ENCODE results near the gene PRPH. TPM values are rescaled to one million over a fixed set of nuclear protein-coding genes. Genes with fewer than 3 reads are reported as not detected.
A peak's percentile ranks its signal among the peaks of the same experiment; 100 is the strongest.
"Not testable (repeated sequence)": the region's sequence is repeated elsewhere in the genome, so short reads cannot be mapped to it uniquely, and the experiment has no call there.

PRPH gene
- total and polyA plus RNA-seq, 11 donors = 0.11 to 0.70 (median 0.40) TPM; not detected in 5

DNA sequence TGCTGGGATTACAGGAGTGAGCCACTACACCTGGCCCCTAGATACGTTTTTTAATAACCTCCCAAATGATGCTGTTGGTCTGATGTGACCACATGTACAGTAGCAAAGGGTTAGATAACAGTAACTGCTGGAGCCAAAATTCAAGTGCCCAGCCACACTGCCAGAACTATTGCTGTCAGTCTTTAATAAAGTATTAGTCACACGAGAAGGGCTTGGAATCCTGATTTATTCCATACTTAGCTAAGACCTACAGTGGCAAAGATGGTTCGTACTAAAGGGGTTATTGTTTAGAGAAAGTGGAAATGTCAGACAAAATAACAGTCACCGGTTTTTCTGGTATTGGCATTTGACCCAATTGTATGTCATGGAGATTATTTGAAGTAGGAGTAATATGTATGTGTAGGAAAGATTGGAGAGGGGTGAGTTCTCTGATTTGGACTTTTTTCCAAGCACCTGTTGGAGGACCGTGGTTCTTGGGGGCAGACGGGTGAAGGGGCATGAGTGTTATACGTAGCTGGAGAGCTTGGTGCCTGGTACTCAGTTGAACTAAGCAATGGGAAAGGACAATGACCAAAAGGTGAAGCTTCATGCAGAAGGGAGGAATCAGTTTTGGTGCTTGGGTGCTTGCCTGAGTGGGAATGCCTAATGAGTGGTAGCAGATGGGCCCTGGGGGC is 20.4 kb upstream of the PRPH start:
- WGBS, 4 donors = 57 to 68% (median 65%) methylated on average over 7 of the region's 7 CpGs
- no peak overlapping the region for H3K4me3 ChIP-seq
- TF ChIP-seq, protein P1, sequence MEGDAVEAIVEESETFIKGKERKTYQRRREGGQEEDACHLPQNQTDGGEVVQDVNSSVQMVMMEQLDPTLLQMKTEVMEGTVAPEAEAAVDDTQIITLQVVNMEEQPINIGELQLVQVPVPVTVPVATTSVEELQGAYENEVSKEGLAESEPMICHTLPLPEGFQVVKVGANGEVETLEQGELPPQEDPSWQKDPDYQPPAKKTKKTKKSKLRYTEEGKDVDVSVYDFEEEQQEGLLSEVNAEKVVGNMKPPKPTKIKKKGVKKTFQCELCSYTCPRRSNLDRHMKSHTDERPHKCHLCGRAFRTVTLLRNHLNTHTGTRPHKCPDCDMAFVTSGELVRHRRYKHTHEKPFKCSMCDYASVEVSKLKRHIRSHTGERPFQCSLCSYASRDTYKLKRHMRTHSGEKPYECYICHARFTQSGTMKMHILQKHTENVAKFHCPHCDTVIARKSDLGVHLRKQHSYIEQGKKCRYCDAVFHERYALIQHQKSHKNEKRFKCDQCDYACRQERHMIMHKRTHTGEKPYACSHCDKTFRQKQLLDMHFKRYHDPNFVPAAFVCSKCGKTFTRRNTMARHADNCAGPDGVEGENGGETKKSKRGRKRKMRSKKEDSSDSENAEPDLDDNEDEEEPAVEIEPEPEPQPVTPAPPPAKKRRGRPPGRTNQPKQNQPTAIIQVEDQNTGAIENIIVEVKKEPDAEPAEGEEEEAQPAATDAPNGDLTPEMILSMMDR (IDR thresholded peaks at IDR 0.05) = no peak
- TF ChIP-seq POLR2A (IDR thresholded peaks at IDR 0.05) = no peak
- DNase-seq = peak in 4 of 5 donors; percentile 33 to 61 (median 50)
- peaks cover 0 to 6% (median 0%) of the 10 kb centered on the region in 12 donors for H3K4me1 ChIP-seq
- H3K36me3 ChIP-seq = peaks cover 0 to 43% (median 38%) of the 10 kb centered on the region in 9 donors
- H3K27me3 ChIP-seq = no peaks in the 10 kb centered on the region
- H3K9me3 ChIP-seq = no peaks in the 10 kb centered on the region
- intact Hi-C loops (cut with DNase I) = no loop called here
- H3K27ac ChIP-seq = no peak overlapping the region
- ATAC-seq = peak; percentile 74 to 86 (median 84)

DNA sequence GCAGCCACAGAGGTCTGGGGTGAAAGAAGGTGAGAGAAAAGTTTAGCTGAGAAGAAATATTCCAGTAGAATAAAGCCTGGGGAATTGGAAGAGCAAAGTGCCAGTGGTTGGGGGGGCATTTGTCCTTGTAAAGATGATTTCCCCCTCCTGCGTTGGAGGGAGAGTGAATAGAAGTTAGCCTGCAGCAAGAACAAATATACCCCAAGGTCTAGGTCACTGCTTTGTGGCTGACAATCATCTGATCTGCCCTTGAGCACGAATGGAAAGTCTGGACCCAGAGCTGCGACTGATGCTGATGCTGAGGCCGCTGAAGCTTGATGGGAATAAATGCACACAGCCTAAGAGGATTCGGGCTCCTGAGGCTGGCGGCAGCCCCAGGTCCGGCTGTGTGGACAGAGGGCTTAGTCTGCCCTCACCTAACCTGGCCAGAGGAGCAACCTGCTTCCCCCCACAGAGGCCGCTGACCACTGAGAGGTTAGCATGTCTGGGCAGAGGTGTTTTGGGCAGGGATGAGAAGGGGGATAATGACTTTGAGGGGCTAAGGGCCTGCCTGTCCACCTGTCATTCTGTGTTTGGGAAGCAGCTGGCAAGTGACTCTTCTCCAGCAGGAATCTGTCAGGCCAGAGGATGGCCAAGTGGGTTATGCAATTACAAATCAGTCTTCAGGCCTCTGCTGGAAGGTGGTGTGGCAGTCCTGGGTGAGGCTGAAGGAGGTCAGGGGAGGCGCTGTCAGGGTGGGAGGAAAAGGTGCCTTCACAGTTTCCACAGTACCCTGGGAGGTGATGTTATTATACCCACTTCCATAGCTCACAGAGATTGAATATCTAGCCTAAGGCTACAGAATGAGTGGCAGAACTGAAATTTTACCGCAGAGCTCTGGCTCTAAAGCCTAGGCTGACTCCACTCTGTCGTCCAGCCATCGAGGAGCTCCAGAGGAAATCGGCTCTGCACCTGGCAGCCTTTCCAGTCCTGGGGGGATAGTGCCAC is 18.4 kb upstream of the PRPH start:
- H3K27ac ChIP-seq = no peak overlapping the region
- no peak for DNase-seq
- no peaks in the 10 kb centered on the region for H3K9me3 ChIP-seq
- peaks cover 0 to 22% (median 17%) of the 10 kb centered on the region in 9 donors for H3K36me3 ChIP-seq
- no peak for ATAC-seq
- 72 to 85% (median 82%) methylated on average over 10 to 13 of the region's 13 CpGs for WGBS, 4 donors
- H3K27me3 ChIP-seq = no peaks in the 10 kb centered on the region
- H3K4me3 ChIP-seq = no peak overlapping the region
- intact Hi-C loops (cut with DNase I) = no loop called here
- peaks cover 0 to 4% (median 0%) of the 10 kb centered on the region in 12 donors for H3K4me1 ChIP-seq
- TF ChIP-seq POLR2A (IDR thresholded peaks at IDR 0.05) = no peak
- TF ChIP-seq, protein P1 (IDR thresholded peaks at IDR 0.05) = no peak

DNA sequence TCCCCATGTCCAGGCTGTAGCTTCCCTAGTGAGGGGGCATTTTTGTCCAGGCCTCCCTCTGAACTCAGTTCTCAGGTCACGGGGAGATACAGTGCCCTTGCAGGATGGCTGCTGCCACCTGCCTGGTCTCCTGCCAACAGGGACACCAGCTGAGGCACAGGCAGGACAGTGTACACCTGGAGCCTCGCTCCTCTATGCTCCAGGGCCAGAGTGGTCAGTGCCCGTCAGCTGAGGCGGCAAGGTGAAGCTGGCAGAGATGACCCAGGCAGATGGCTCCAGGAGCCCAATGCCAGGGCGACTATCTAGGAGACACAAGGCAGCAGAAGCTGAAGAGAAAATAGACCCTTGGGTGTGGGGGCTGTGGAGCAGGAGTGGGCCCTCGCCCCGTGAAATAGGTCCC is 17.5 kb upstream of the PRPH start:
- Histone ChIP-seq H3K4me1 (peaks cover 0 to 4% (median 0%) of the 10 kb centered on the region in 12 donors), H3K9me3 (no peaks in the 10 kb centered on the region), H3K4me3 (no peak overlapping the region), H3K27ac (no peak overlapping the region), H3K36me3 (peaks cover 0 to 17% (median 13%) of the 10 kb centered on the region in 9 donors), H3K27me3 (no peaks in the 10 kb centered on the region)
- intact Hi-C loops (cut with DNase I) = no loop called here
- ATAC-seq (no peak), DNase-seq (no peak)
- TF ChIP-seq POLR2A (IDR thresholded peaks at IDR 0.05) = no peak
- TF ChIP-seq, protein P1 (IDR thresholded peaks at IDR 0.05) = no peak
- 89 to 99% (median 94%) methylated on average over 7 of the region's 7 CpGs for WGBS, 4 donors

DNA sequence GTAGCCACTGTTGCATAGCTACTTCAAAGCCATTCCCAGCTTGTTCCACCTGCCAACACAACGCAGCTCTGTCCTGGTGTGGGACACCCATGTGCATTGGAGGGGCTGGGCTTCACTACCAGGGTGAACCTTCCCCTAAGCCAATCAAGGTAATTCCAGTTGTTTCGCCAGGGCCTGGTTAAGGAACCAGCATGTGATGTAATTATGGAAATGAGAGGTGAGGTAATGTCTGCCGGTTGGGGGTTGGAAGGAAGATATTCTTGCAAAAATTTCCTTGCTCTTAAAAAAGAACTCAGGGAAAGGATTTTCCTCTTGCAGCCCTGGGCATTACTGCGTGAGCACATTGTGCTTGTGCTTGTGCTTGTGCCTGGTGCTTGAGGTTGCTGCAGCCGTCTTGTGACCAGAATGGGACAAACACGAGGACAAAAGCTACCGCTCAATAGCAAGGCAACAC is 15.2 kb upstream of the PRPH start:
- DNase-seq (no peak), ATAC-seq (no peak)
- intact Hi-C loops (cut with DNase I) = loop anchor here in 1 of 10 donors (10.0 kb wide), 1 partner anchor 235 kb away; no protein-coding TSS in a partner anchor
- no peak overlapping the region for H3K4me3 ChIP-seq
- peaks cover 0 to 3% (median 0%) of the 10 kb centered on the region in 12 donors for H3K4me1 ChIP-seq
- TF ChIP-seq, protein P1 (IDR thresholded peaks at IDR 0.05) = no peak
- TF ChIP-seq POLR2A (IDR thresholded peaks at IDR 0.05) = no peak
- H3K27ac ChIP-seq = no peak overlapping the region
- H3K9me3 ChIP-seq = no peaks in the 10 kb centered on the region
- H3K27me3 ChIP-seq = peaks cover 0 to 5% (median 0%) of the 10 kb centered on the region in 9 donors
- H3K36me3 ChIP-seq = peaks cover 0 to 2% (median 0%) of the 10 kb centered on the region in 9 donors
- 48 to 58% (median 53%) methylated on average over 6 to 7 of the region's 7 CpGs for WGBS, 4 donors

DNA sequence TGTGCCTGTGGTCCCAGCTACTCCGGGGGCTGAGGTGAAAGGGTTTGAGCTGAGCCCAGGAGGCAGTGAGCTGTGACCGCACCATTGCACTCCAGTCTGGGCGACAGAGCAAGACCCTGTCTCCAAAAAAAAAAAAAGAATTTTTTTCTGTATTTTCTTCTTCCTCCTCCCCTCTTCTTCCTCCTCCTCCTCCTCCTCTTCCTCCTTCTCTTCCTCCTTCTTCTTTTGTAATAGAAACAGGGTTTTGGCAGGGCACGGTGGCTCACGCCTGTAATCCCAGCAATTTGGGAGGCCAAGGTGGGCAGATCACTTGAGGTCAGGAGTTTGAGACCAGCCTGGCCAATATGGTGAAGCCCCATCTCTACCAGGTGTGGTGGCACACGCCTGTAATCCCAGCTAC is 14.4 kb upstream of the PRPH start:
- not testable (repeated sequence) for DNase-seq, H3K4me1 ChIP-seq, H3K27me3 ChIP-seq, H3K27ac ChIP-seq, H3K36me3 ChIP-seq, H3K9me3 ChIP-seq, H3K4me3 ChIP-seq, ATAC-seq
- intact Hi-C loops (cut with DNase I) = loop anchor here in 1 of 10 donors (10.0 kb wide), 1 partner anchor 234 kb away; no protein-coding TSS in a partner anchor
- WGBS, 4 donors = 87 to 89% (median 89%) methylated on average over 6 of the region's 6 CpGs

Measured in heart left ventricle (tissue), 16 donors.